ENCODE results near the gene LDB3.

Gene LDB3

GRCh38 chr10:86664341-86665217 is 3.7 kb upstream of the LDB3 start:
- in situ Hi-C loops (cut with MboI; ENCODE audit: low sequenced_read_pairs), result no loop called here

- in situ Hi-C loops (cut with MboI; ENCODE audit: low sequenced_read_pairs), result no loop called here
These were observed 3.1 kb upstream of the LDB3 start for GRCh38 chr10:86665218-86665607.

- in situ Hi-C loops (cut with MboI; ENCODE audit: low sequenced_read_pairs), result no loop called here
These were observed 2.4 kb upstream of the LDB3 start for GRCh38 chr10:86665868-86666267.

- in situ Hi-C loops (cut with MboI; ENCODE audit: low sequenced_read_pairs), result no loop called here
These were observed 1.8 kb upstream of the LDB3 start for GRCh38 chr10:86666538-86666937.

GRCh38 chr10:86667421-86668181 is 710 bp upstream of the LDB3 start:
- in situ Hi-C loops (cut with MboI; ENCODE audit: low sequenced_read_pairs), result no loop called here

GRCh38 chr10:86670290-86670811 is 2.0 kb downstream of the LDB3 start:
- in situ Hi-C loops (cut with MboI; ENCODE audit: low sequenced_read_pairs), result no loop called here

GRCh38 chr10:86670876-86671275 is 2.6 kb downstream of the LDB3 start:
- in situ Hi-C loops (cut with MboI; ENCODE audit: low sequenced_read_pairs), result no loop called here

- in situ Hi-C loops (cut with MboI; ENCODE audit: low sequenced_read_pairs), result no loop called here
These were observed 3.1 kb downstream of the LDB3 start for GRCh38 chr10:86671419-86671818.

GRCh38 chr10:86671985-86672710 is 3.8 kb downstream of the LDB3 start:
- in situ Hi-C loops (cut with MboI; ENCODE audit: low sequenced_read_pairs), result no loop called here

- in situ Hi-C loops (cut with MboI; ENCODE audit: low sequenced_read_pairs), result no loop called here
These were observed 5.0 kb downstream of the LDB3 start for GRCh38 chr10:86673216-86673826.

- in situ Hi-C loops (cut with MboI; ENCODE audit: low sequenced_read_pairs), result no loop called here
These were observed 5.7 kb downstream of the LDB3 start for GRCh38 chr10:86673827-86674581.

- in situ Hi-C loops (cut with MboI; ENCODE audit: low sequenced_read_pairs), result no loop called here
These were observed 6.6 kb downstream of the LDB3 start for GRCh38 chr10:86674912-86675311.

GRCh38 chr10:86677374-86677773 is 9.1 kb downstream of the LDB3 start:
- in situ Hi-C loops (cut with MboI; ENCODE audit: low sequenced_read_pairs), result no loop called here

GRCh38 chr10:86678999-86679792 is 10.9 kb downstream of the LDB3 start:
- in situ Hi-C loops (cut with MboI; ENCODE audit: low sequenced_read_pairs), result no loop called here

GRCh38 chr10:86681047-86681446 is 12.7 kb downstream of the LDB3 start:
- in situ Hi-C loops (cut with MboI; ENCODE audit: low sequenced_read_pairs), result no loop called here

- in situ Hi-C loops (cut with MboI; ENCODE audit: low sequenced_read_pairs), result no loop called here
These were observed 13.5 kb downstream of the LDB3 start for GRCh38 chr10:86681722-86682386.

GRCh38 chr10:86682675-86683074 is 14.4 kb downstream of the LDB3 start:
- in situ Hi-C loops (cut with MboI; ENCODE audit: low sequenced_read_pairs), result no loop called here

GRCh38 chr10:86684331-86685097 is 16.2 kb downstream of the LDB3 start:
- in situ Hi-C loops (cut with MboI; ENCODE audit: low sequenced_read_pairs), result no loop called here

Measured in HL-60/S4 treated with retinoic acid at 250 ng/mL for 4 days and 3 days (cell line).